OCI-LY3 (cell line): ENCODE data around the gene PRPF6.

ENCODE experiments used
- EZH2phosphoT487 ChIP-seq: fragments of 200-600 bp; shearing (Covaris generic); IDR thresholded peaks from 2 replicates; pipeline ENCODE4 v1.6.1; 2018; ENCODE audit warnings: antibody characterized with exemption, mixed run types, low read depth
- TF ChIP-seq, protein P1 (sequence below): fragments of 200-600, 300-600 bp; sonication (generic); IDR thresholded peaks from 2 replicates; pipeline ENCODE4 v1.5.1; 2014; ENCODE audit warnings: antibody characterized with exemption, low read length, low read depth

GRCh38 chr20:64001607-64002011 is 20.7 kb downstream of the PRPF6 start:
- TF ChIP-seq, protein P1, sequence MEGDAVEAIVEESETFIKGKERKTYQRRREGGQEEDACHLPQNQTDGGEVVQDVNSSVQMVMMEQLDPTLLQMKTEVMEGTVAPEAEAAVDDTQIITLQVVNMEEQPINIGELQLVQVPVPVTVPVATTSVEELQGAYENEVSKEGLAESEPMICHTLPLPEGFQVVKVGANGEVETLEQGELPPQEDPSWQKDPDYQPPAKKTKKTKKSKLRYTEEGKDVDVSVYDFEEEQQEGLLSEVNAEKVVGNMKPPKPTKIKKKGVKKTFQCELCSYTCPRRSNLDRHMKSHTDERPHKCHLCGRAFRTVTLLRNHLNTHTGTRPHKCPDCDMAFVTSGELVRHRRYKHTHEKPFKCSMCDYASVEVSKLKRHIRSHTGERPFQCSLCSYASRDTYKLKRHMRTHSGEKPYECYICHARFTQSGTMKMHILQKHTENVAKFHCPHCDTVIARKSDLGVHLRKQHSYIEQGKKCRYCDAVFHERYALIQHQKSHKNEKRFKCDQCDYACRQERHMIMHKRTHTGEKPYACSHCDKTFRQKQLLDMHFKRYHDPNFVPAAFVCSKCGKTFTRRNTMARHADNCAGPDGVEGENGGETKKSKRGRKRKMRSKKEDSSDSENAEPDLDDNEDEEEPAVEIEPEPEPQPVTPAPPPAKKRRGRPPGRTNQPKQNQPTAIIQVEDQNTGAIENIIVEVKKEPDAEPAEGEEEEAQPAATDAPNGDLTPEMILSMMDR = no peak
- no peak for TF ChIP-seq EZH2phosphoT487
